ENCODE results near the gene NME7.

NME7 gene

GRCh38 chr1:169383449-169383848, 15.9 kb upstream of the NME7 start:
- no peak for TF ChIP-seq CTCF (IDR thresholded peaks at IDR 0.05; ENCODE audit: low read depth, low read length, missing control alignments)
- no peak overlapping the region for H3K4me3 ChIP-seq (ENCODE audit: low read depth, low read length)
- DNase-seq (ENCODE audit: low read depth), result no peak

GRCh38 chr1:169381162-169381561, 13.6 kb upstream of the NME7 start:
- no peak for TF ChIP-seq CTCF (IDR thresholded peaks at IDR 0.05; ENCODE audit: low read depth, low read length, missing control alignments)
- H3K4me3 ChIP-seq (ENCODE audit: low read depth, low read length), result no peak overlapping the region
- no peak for DNase-seq (ENCODE audit: low read depth)

- TF ChIP-seq CTCF (IDR thresholded peaks at IDR 0.05; ENCODE audit: low read depth, low read length, missing control alignments), result no peak
- H3K4me3 ChIP-seq (ENCODE audit: low read depth, low read length), result no peak overlapping the region
- no peak for DNase-seq (ENCODE audit: low read depth)
These were observed 3.8 kb upstream of the NME7 start for GRCh38 chr1:169371404-169371803.

GRCh38 chr1:169368406-169368769, 791 bp upstream of the NME7 start:
- DNase-seq (ENCODE audit: low read depth), result no peak
- peak overlapping the region; percentile 95 for H3K4me3 ChIP-seq (ENCODE audit: low read depth, low read length)
- TF ChIP-seq CTCF (IDR thresholded peaks at IDR 0.05; ENCODE audit: low read depth, low read length, missing control alignments), result no peak

GRCh38 chr1:169367096-169367685, 406 bp downstream of the NME7 start:
- DNase-seq (ENCODE audit: low read depth), result no peak
- H3K4me3 ChIP-seq (ENCODE audit: low read depth, low read length), result peak overlapping the region; percentile 95
- no peak for TF ChIP-seq CTCF (IDR thresholded peaks at IDR 0.05; ENCODE audit: low read depth, low read length, missing control alignments)

GRCh38 chr1:169364948-169365347, 2.6 kb downstream of the NME7 start:
- no peak for TF ChIP-seq CTCF (IDR thresholded peaks at IDR 0.05; ENCODE audit: low read depth, low read length, missing control alignments)
- H3K4me3 ChIP-seq (ENCODE audit: low read depth, low read length), result no peak overlapping the region
- DNase-seq (ENCODE audit: low read depth), result no peak

GRCh38 chr1:169363046-169363730, 4.4 kb downstream of the NME7 start:
- TF ChIP-seq CTCF (IDR thresholded peaks at IDR 0.05; ENCODE audit: low read depth, low read length, missing control alignments), result no peak
- peak; percentile 22 for DNase-seq (ENCODE audit: low read depth)
- no peak overlapping the region for H3K4me3 ChIP-seq (ENCODE audit: low read depth, low read length)
